AG08395 (cell line): ENCODE measurements around the gene ENG.

Experiments used
- DNase-seq: peaks from one replicate; pipeline ENCODE4 v3.0.0; 2012; ENCODE audit warnings: mixed read lengths, low spot score

ENG gene

GRCh38 chr9:127773272-127773671 is 81.2 kb downstream of the ENG start:
- DNase-seq, result no peak

GRCh38 chr9:127772603-127773002 is 81.9 kb downstream of the ENG start:
- DNase-seq, result no peak

DNA sequence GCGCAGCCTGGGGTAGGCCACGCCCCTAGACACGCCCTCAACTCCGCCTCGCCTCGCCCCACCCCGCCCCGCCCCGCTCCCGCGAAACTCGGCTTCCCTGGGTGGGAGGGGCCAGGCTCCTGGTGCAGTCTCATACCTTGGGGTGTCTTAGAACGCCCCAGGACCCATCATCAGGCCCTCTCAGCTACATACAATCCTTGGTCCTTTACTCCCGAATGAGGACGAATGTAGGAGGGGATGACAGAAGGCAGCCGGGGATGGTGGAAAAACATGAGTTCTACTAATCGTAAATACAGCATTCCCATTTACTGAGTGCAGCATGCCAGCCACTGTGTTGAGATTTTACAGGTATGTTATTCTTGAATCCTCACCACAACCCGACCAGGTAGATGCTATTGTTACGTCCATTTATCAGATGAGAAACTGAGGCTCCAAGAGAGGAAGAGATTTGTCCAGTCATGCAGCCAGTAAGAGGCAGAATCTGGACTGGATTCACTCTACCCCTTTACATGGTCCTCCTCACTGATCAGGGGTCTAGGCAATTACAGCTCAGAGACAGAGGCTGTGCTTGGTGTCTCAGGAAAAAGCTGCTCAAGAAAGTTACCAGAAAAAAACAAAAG is 82.8 kb downstream of the ENG start:
- no peak for DNase-seq

GRCh38 chr9:127770905-127771569 is 83.4 kb downstream of the ENG start:
- DNase-seq, result peak; percentile 98

DNA sequence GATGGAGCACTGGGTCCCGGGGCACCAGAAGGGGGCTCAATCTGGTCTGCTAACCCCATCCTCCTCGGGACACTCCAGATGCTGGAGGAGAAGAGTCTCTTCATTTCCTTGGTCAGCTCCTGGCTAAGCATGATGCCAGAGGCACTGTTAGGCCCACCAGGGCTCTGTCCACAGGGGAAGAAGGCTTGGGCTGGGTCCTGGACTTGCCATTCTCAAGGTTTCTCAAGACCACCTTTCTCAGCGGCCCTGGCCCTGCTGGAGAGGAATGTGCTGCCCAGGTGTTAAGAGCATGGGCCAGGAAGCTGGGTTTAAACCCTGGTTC is 83.9 kb downstream of the ENG start:
- DNase-seq, result no peak

GRCh38 chr9:127769929-127770582 is 84.4 kb downstream of the ENG start:
- no peak for DNase-seq

DNA sequence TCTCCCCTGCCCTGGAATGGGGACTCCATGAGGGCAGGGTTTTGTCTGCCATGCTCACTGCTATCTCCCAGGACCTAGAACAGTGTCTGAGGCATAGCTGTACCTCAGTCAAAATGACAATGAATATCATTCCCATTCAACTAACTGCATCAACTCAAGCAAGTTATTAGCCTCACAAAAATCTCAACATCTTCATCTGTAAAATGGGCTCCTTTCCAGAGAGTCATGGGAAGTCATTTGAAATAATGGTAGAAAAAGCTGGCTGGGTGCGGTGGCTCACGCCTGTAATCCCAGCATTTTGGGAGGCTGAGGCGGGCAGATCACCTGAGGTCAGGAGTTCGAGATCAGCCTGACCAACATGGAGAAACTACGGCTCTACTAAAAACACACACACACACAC is 85.4 kb downstream of the ENG start:
- DNase-seq, result no peak

GRCh38 chr9:127768698-127769097 is 85.8 kb downstream of the ENG start:
- DNase-seq, result no peak

DNA sequence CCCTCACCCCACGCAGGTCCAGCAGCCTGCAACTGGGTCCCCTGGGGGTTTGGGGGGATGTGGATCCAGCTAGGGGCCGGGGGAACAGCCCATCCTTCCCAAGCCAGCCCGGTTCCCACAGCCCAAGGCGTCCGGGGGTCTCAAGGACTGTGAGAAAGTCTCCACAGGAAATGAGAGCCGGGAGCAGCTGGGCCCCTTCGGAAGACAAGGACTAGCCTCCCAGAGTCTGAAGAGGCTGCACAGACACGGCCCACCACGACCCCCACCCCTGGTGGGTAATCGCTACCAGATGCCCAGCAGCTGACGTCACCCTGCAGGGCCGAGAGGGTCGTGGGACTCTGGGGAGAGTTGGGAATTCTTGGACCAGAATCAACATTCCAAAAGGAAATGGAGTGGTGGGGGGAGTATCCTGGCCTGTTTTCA is 86.5 kb downstream of the ENG start:
- no peak for DNase-seq

- DNase-seq, result no peak
These were observed 87.0 kb downstream of the ENG start for GRCh38 chr9:127767410-127767809.

DNA sequence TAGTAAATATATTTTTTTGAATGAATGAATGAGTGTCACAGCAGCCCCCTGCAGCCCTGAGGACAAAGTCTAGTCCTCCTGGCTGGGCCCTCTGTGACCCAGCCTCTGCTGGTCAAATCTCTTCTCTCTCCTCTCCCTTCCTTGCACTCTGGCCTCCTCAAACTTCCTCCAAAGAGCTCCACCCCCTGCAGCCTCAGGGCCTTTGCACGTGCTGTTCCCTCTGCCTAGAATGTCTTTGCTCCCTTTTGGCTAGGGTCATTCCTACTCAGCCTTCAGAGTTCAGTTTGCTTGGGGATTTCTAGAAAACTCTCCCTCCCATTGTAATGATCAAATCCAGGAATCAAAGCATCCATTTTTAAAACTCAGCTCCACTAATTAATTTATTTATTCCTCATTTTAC is 89.0 kb downstream of the ENG start:
- no peak for DNase-seq
